ENCODE data around the gene PAX2. TPM values are rescaled to one million over a fixed set of nuclear protein-coding genes. Genes with fewer than 3 reads are reported as not detected.

Gene PAX2
- total and polyA plus RNA-seq, 2 of the 8 experiments (the other 6 are each of a cell fraction or from before 2014, with no cell fraction given): 0.02 TPM; not detected in 1

GRCh38 chr10:100869399-100869798 lies 124.0 kb downstream of the PAX2 start:
- FAIRE-seq: no peak
- TF ChIP-seq TEAD4 (IDR thresholded peaks at IDR 0.05; ENCODE audit: low read depth, low read length) (no peak), CTCF (IDR thresholded peaks at IDR 0.05; ENCODE audit: control extremely low read depth in 1 of 3, insufficient read depth in 1 of 3, low read depth in 1 of 3, low read length in 3 of 3) (no peak), MAX (IDR thresholded peaks at IDR 0.05) (no peak), YY1 (IDR thresholded peaks at IDR 0.05; ENCODE audit: low read depth, low read length) (no peak), RXRA (IDR thresholded peaks at IDR 0.05; ENCODE audit: insufficient read depth, low read depth, low read length) (no peak), KDM4A (IDR thresholded peaks at IDR 0.05; ENCODE audit: low read depth, low read length, severe bottlenecking) (no peak), BRCA1 (IDR thresholded peaks at IDR 0.05; ENCODE audit: low read depth, low read length) (no peak), SP4 (IDR thresholded peaks at IDR 0.05; ENCODE audit: low read length) (no peak)

More at GRCh38 chr10:100869399-100869798, 124.0 kb downstream of the PAX2 start:
- Histone ChIP-seq H2BK15ac (ENCODE audit: low read length) (no peak overlapping the region), H4K20me1 (replicated peaks in 1 of 2; ENCODE audit: control insufficient read depth in 1 of 2, insufficient read depth in 2 of 2, low read length in 2 of 2) (no peaks in the 10 kb centered on the region), H4K5ac (ENCODE audit: insufficient read length, low read depth, low read length) (no peak overlapping the region), H4K8ac (ENCODE audit: extremely low read depth, insufficient read depth, low read length) (no peak overlapping the region), H3K27ac (ENCODE audit: low read depth, low read length) (no peak overlapping the region), H2BK20ac (ENCODE audit: low read length) (no peak overlapping the region), H2BK120ac (replicated peaks; ENCODE audit: low read depth, low read length) (no peak overlapping the region), H3K4me2 (ENCODE audit: insufficient read depth in 1 of 2, low read depth in 2 of 2, low read length in 2 of 2) (no peak overlapping the region), H4K91ac (replicated peaks; ENCODE audit: insufficient read length, low read length) (no peak overlapping the region), H2AFZ (ENCODE audit: low read length) (no peak overlapping the region), H3K9ac (replicated peaks in 1 of 4; ENCODE audit: extremely low read depth in 1 of 4, low read depth in 3 of 4, low read length in 3 of 4) (no peak overlapping the region), H3K23ac (ENCODE audit: insufficient read length) (no peak overlapping the region), H2AK5ac (ENCODE audit: low read depth, low read length) (no peak overlapping the region), H2BK5ac (ENCODE audit: low read depth, low read length) (no peak overlapping the region), H3K36me3 (ENCODE audit: control insufficient read depth in 2 of 4, insufficient read depth in 4 of 4, low read length in 3 of 4) (no peaks in the 10 kb centered on the region), H3K18ac (ENCODE audit: extremely low read depth, low read length) (no peak overlapping the region), H2BK12ac (ENCODE audit: low read depth, low read length) (no peak overlapping the region), H3K14ac (ENCODE audit: insufficient read length) (no peak overlapping the region), H3K4ac (replicated peaks; ENCODE audit: insufficient read length, low read depth, low read length) (no peak overlapping the region), H3K4me1 (replicated peaks in 1 of 4; ENCODE audit: control insufficient read depth in 3 of 4, insufficient read depth in 4 of 4, low read length in 3 of 4) (peaks cover 0 to 13% (median 10%) of the 10 kb centered on the region in 4 experiments; a peak in 6 of 7 replicates), H3K27me3 (replicated peaks in 1 of 4; ENCODE audit: control insufficient read depth in 3 of 4, extremely low read depth in 1 of 4, insufficient read depth in 3 of 4, low read length in 3 of 4) (peaks cover 1 to 48% (median 34%) of the 10 kb centered on the region in 4 experiments), H3K79me2 (ENCODE audit: control insufficient read depth in 1 of 2, insufficient read depth in 2 of 2, low read length in 2 of 2) (no peaks in the 10 kb centered on the region), H3K23me2 (ENCODE audit: low read depth, low read length) (no peaks in the 10 kb centered on the region; the same call in 1 of the 2 replicates), H3K4me3 (ENCODE audit: extremely low read depth in 1 of 4, insufficient read depth in 2 of 4, low read depth in 3 of 4, low read length in 4 of 4) (no peak overlapping the region), H3K79me1 (ENCODE audit: low read depth, low read length) (no peaks in the 10 kb centered on the region), H3K56ac (replicated peaks; ENCODE audit: insufficient read length, low read depth, low read length) (no peak overlapping the region), H3K9me3 (ENCODE audit: insufficient read depth in 2 of 2, low read depth in 1 of 2, low read length in 1 of 2) (no peaks in the 10 kb centered on the region)
- CTCF ChIA-PET (ENCODE audit: partially characterized antibody): interaction anchor here (0.6 to 6.2 kb wide), 11 partner anchors 8 to 307 kb away, joined by 3 to 52 read pairs (median 5); no protein-coding TSS in a partner anchor
- 89% methylated on average over 4 of the region's 4 CpGs; no CpG with 5 or more reads in 1 of the 2 experiments for WGBS, 2 experiments (ENCODE audit: extremely low coverage in 1 of 2, insufficient coverage in 1 of 2, insufficient read length in 1 of 2, insufficient replicate concordance in 2 of 2, low coverage in 1 of 2, low lambda C conversion rate in 2 of 2, missing lambda C conversion rate in 1 of 2)
- POLR2A ChIA-PET (ENCODE audit: partially characterized antibody): interaction anchor here (0.6 to 0.7 kb wide), 2 partner anchors 135 to 548 kb away, joined by 3 read pairs; no protein-coding TSS in a partner anchor
- no peak for DNase-seq (ENCODE audit: low read depth in 1 of 2, low spot score in 2 of 2)

Data from H1 (cell line).